Right renal pelvis (tissue), 4 donors: ENCODE results near the gene SPOCK3. TPM values are rescaled to one million over a fixed set of nuclear protein-coding genes. Genes with fewer than 3 reads are reported as not detected.
"Not testable (repeated sequence)": the region's sequence is repeated elsewhere in the genome, so short reads cannot be mapped to it uniquely, and the experiment has no call there.

Experiments used
- DNase-seq, 4 donors: peaks; one replicate each; pipeline ENCODE4 v3.0.0-alpha.2; 2013; ENCODE audit warnings: low read depth in 4 of 4, low spot score in 3 of 4, missing footprints in 1 of 4
- polyA plus RNA-seq, 4 donors: library from polyadenylated mRNA; unstranded; fragments of 120-200 nt; gene quantifications; one replicate each; pipeline ENCODE4 v1.2.1, GENCODE V29; 2013; ENCODE audit not compliant: insufficient read length in 4 of 4

Gene SPOCK3
- polyA plus RNA-seq, 4 donors: 8.5 to 17.4 (median 11.9) TPM

- not testable (repeated sequence) for DNase-seq
These were observed 518.3 kb downstream of the SPOCK3 start for GRCh38 chr4:166715748-166716713.

- DNase-seq: no peak
These were observed 533.7 kb downstream of the SPOCK3 start for GRCh38 chr4:166700592-166700991.

- no peak for DNase-seq
These were observed 545.5 kb downstream of the SPOCK3 start for GRCh38 chr4:166688835-166689234.

- DNase-seq: no peak
These were observed 546.5 kb downstream of the SPOCK3 start for GRCh38 chr4:166687828-166688227.
